Neural cell (in vitro differentiated cells): ENCODE measurements around the gene SPINK8. TPM values are rescaled to one million over a fixed set of nuclear protein-coding genes. Genes with fewer than 3 reads are reported as not detected.

Experiments
- H2AFZ ChIP-seq: fragments of 200-600, 300-800 bp; sonication (generic), shearing (Covaris generic); 2 replicates; pipeline ENCODE4 v1.6.0; 2014; ENCODE audit warnings: low read depth, mild to moderate bottlenecking, antibody characterized with exemption, low read length, moderate library complexity
- H3F3A ChIP-seq: fragments of 200-600 bp; shearing (Covaris generic); 2 replicates; pipeline ENCODE4 v1.6.1; 2016; ENCODE audit warnings: mild to moderate bottlenecking, moderate library complexity, mixed read lengths, antibody characterized with exemption, low read length; ENCODE audit not compliant: insufficient read depth, poor library complexity, severe bottlenecking
- H3K27ac ChIP-seq: fragments of 200-600, 300-800 bp; sonication (generic), shearing (Covaris generic); 2 replicates; pipeline ENCODE4 v1.5.1; 2014; ENCODE audit warnings: mild to moderate bottlenecking, low read length, moderate library complexity
- H3K27me3 ChIP-seq: fragments of 300-800, 200-600 bp; sonication (generic), shearing (Covaris generic); 2 replicates; pipeline ENCODE4 v1.6.0; 2014; ENCODE audit warnings: mild to moderate bottlenecking, low read depth, low read length, moderate library complexity; ENCODE audit not compliant: insufficient read depth
- H3K36me3 ChIP-seq: fragments of 300-800, 200-600 bp; sonication (generic), shearing (Covaris generic); 2 replicates; pipeline ENCODE4 v1.5.1; 2014; ENCODE audit warnings: mild to moderate bottlenecking, antibody characterized with exemption, low read length, moderate library complexity; ENCODE audit not compliant: insufficient read depth
- H3K4me2 ChIP-seq: fragments of 300-800, 200-600 bp; sonication (generic), shearing (Covaris generic); 2 replicates; pipeline ENCODE4 v1.6.0; 2014; ENCODE audit warnings: mild to moderate bottlenecking, low read length
- H3K4me3 ChIP-seq: fragments of 300-800, 200-600 bp; sonication (generic), shearing (Covaris generic); 2 replicates; pipeline ENCODE4 v1.5.1; 2014; ENCODE audit warnings: mild to moderate bottlenecking, low read length, moderate library complexity
- H3K79me2 ChIP-seq: fragments of 200-600 bp; shearing (Covaris generic); replicated peaks from 2 replicates; pipeline ENCODE4 v1.6.0; 2014; ENCODE audit warnings: mild to moderate bottlenecking, low read length, moderate library complexity; ENCODE audit not compliant: insufficient read depth
- H3K9ac ChIP-seq: fragments of 300-800, 200-600 bp; sonication (generic), shearing (Covaris generic); 2 replicates; pipeline ENCODE4 v1.6.1; 2016; ENCODE audit warnings: mild to moderate bottlenecking, low read length, mixed read lengths
- H3K9me2 ChIP-seq: fragments of 200-600 bp; shearing (Covaris generic); 2 replicates; pipeline ENCODE4 v1.6.1; 2016; ENCODE audit warnings: mild to moderate bottlenecking, low read length, mixed read lengths; ENCODE audit not compliant: insufficient read depth
- H3K9me3 ChIP-seq: fragments of 200-600, 300-800 bp; sonication (generic), shearing (Covaris generic); 2 replicates; pipeline ENCODE4 v1.6.1; 2016; ENCODE audit warnings: mild to moderate bottlenecking, mixed run types, low read length, moderate library complexity, mixed read lengths
- H4K20me1 ChIP-seq: fragments of 200-600 bp; shearing (Covaris generic); 2 replicates; pipeline ENCODE4 v1.6.1; 2016; ENCODE audit warnings: mild to moderate bottlenecking, mixed run types; ENCODE audit not compliant: insufficient read depth
- EP300 ChIP-seq: fragments of 450-650 bp; conservative IDR thresholded peaks from 2 replicates; pipeline ENCODE4 v1.6.1; 2014; ENCODE audit warnings: antibody characterized with exemption, mild to moderate bottlenecking, moderate library complexity; ENCODE audit not compliant: poor library complexity, severe bottlenecking
- EZH2 ChIP-seq: fragments of 200-600, 300-800 bp; shearing (Covaris generic), sonication (generic); IDR thresholded peaks from 2 replicates; pipeline ENCODE4 v1.6.1; 2014; ENCODE audit warnings: antibody characterized with exemption, low read length, borderline replicate concordance, mild to moderate bottlenecking; ENCODE audit not compliant: insufficient read depth, poor library complexity, severe bottlenecking
- MXI1 ChIP-seq: fragments of 450-650 bp; conservative IDR thresholded peaks from 2 replicates; pipeline ENCODE4 v1.6.1; 2014; ENCODE audit warnings: antibody characterized with exemption, mild to moderate bottlenecking; ENCODE audit not compliant: poor library complexity, severe bottlenecking
- POLR2AphosphoS5 ChIP-seq: IDR thresholded peaks from 2 replicates; pipeline ENCODE4 v1.6.1; 2012
- RAD21 ChIP-seq: fragments of 450-650 bp; conservative IDR thresholded peaks from 2 replicates; pipeline ENCODE4 v1.6.1; 2014; ENCODE audit warnings: antibody characterized with exemption, mild to moderate bottlenecking, moderate library complexity
- REST ChIP-seq: IDR thresholded peaks from 2 replicates; pipeline ENCODE4 v1.6.1; 2012; ENCODE audit warnings: borderline replicate concordance
- SMC3 ChIP-seq: fragments of 450-650 bp; conservative IDR thresholded peaks from 2 replicates; pipeline ENCODE4 v1.6.1; 2014; ENCODE audit warnings: antibody characterized with exemption, mild to moderate bottlenecking, moderate library complexity; ENCODE audit not compliant: poor library complexity
- TAF1 ChIP-seq: IDR thresholded peaks from 2 replicates; pipeline ENCODE4 v1.6.1; 2012; ENCODE audit warnings: low read depth
- polyA plus RNA-seq: library from polyadenylated mRNA; depleted of rRNA; stranded (reverse); fragments of >200 nt; gene quantifications from 2 replicates; pipeline ENCODE4 v1.2.3, GENCODE V29; 2014
- TF ChIP-seq, protein P1 (sequence below): fragments of 450-650 bp; IDR thresholded peaks from 2 replicates; pipeline ENCODE4 v1.5.1; 2014; ENCODE audit warnings: antibody characterized with exemption, mild to moderate bottlenecking, moderate library complexity; ENCODE audit not compliant: poor library complexity, severe bottlenecking

Gene SPINK8
- polyA plus RNA-seq, 1 donor from 2014 or later = not detected

GRCh38 chr3:48301020-48301799 is 32.3 kb downstream of the SPINK8 start, which contains the start of gene NME6:
Gene NME6 (minus strand): TSS chr3:48301367.
- Histone ChIP-seq H3K36me3 (no peaks in the 10 kb centered on the region), H3K4me3 (peak within 1 kb of the TSS; percentile 92), H3K4me2 (peak within 1 kb of the TSS; percentile 98), H3K9me2 (no peaks in the 10 kb centered on the region), H3K27me3 (no peaks in the 10 kb centered on the region), H2AFZ (peak within 1 kb of the TSS; percentile 96), H3F3A (no peaks in the 10 kb centered on the region), H4K20me1 (no peaks in the 10 kb centered on the region), H3K79me2 (peaks cover 12% of the 10 kb centered on the region), H3K9me3 (no peaks in the 10 kb centered on the region), H3K27ac (peak within 1 kb of the TSS; percentile 83), H3K9ac (peak within 1 kb of the TSS; percentile 90)
- no peak for TF ChIP-seq EZH2
- peak; percentile 72 for TF ChIP-seq TAF1
- TF ChIP-seq SMC3 = peak; percentile 29
- TF ChIP-seq, protein P1, sequence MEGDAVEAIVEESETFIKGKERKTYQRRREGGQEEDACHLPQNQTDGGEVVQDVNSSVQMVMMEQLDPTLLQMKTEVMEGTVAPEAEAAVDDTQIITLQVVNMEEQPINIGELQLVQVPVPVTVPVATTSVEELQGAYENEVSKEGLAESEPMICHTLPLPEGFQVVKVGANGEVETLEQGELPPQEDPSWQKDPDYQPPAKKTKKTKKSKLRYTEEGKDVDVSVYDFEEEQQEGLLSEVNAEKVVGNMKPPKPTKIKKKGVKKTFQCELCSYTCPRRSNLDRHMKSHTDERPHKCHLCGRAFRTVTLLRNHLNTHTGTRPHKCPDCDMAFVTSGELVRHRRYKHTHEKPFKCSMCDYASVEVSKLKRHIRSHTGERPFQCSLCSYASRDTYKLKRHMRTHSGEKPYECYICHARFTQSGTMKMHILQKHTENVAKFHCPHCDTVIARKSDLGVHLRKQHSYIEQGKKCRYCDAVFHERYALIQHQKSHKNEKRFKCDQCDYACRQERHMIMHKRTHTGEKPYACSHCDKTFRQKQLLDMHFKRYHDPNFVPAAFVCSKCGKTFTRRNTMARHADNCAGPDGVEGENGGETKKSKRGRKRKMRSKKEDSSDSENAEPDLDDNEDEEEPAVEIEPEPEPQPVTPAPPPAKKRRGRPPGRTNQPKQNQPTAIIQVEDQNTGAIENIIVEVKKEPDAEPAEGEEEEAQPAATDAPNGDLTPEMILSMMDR = no peak
- peak; percentile 25 for TF ChIP-seq EP300
- peak; percentile 82 for TF ChIP-seq MXI1
- TF ChIP-seq REST = peak; percentile 89
- TF ChIP-seq POLR2AphosphoS5 = peak; percentile 88
- TF ChIP-seq RAD21 = peak; percentile 15

GRCh38 chr3:48299746-48300712 is 33.4 kb downstream of the SPINK8 start:
- no peaks in the 10 kb centered on the region for H3K27me3 ChIP-seq
- H3K36me3 ChIP-seq = no peaks in the 10 kb centered on the region
- TF ChIP-seq EP300 (no peak), EZH2 (no peak)
- TF ChIP-seq, protein P1 = no peak
- H4K20me1 ChIP-seq = no peaks in the 10 kb centered on the region
- H3K9me2 ChIP-seq = no peaks in the 10 kb centered on the region
- H2AFZ ChIP-seq = peak overlapping the region; percentile 96
- peak overlapping the region; percentile 92 for H3K4me3 ChIP-seq
- no peak overlapping the region for H3K27ac ChIP-seq
- H3K79me2 ChIP-seq = peaks cover 12% of the 10 kb centered on the region
- H3K9me3 ChIP-seq = no peaks in the 10 kb centered on the region
- H3F3A ChIP-seq = no peaks in the 10 kb centered on the region
- peak overlapping the region; percentile 36 for H3K4me2 ChIP-seq
- H3K9ac ChIP-seq = no peak overlapping the region
